Measurements from ENCODE around the gene THSD7B. TPM values are rescaled to one million over a fixed set of nuclear protein-coding genes. Genes with fewer than 3 reads are reported as not detected.

The THSD7B gene
- total and polyA plus RNA-seq, 2 experiments from 2014 or later: 0.86 to 3.8 TPM

DNA sequence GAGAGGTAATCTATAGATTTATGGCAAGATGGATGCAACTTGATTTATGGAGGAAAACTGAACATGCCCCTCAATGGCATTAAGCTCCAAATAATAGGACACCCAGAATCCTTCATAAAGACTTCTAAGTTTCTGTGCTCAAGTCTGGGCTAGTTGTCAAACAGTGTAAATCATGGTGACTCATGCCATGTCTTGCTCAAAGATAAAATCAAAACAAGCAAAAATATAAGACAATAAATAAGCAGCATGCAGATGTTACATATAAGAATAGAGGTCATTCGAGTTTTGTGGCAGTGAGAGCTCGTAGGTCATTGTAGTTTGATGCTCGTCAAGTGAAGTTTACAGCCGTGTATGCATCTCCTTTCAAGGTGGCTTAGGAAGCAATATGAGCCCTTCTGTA, 403.2 kb downstream of the THSD7B start (continued):
- TF ChIP-seq, protein P1, sequence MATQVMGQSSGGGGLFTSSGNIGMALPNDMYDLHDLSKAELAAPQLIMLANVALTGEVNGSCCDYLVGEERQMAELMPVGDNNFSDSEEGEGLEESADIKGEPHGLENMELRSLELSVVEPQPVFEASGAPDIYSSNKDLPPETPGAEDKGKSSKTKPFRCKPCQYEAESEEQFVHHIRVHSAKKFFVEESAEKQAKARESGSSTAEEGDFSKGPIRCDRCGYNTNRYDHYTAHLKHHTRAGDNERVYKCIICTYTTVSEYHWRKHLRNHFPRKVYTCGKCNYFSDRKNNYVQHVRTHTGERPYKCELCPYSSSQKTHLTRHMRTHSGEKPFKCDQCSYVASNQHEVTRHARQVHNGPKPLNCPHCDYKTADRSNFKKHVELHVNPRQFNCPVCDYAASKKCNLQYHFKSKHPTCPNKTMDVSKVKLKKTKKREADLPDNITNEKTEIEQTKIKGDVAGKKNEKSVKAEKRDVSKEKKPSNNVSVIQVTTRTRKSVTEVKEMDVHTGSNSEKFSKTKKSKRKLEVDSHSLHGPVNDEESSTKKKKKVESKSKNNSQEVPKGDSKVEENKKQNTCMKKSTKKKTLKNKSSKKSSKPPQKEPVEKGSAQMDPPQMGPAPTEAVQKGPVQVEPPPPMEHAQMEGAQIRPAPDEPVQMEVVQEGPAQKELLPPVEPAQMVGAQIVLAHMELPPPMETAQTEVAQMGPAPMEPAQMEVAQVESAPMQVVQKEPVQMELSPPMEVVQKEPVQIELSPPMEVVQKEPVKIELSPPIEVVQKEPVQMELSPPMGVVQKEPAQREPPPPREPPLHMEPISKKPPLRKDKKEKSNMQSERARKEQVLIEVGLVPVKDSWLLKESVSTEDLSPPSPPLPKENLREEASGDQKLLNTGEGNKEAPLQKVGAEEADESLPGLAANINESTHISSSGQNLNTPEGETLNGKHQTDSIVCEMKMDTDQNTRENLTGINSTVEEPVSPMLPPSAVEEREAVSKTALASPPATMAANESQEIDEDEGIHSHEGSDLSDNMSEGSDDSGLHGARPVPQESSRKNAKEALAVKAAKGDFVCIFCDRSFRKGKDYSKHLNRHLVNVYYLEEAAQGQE (IDR thresholded peaks at IDR 0.05; ENCODE audit: unreplicated experiment): no peak
- TF ChIP-seq POLR2AphosphoS5 (IDR thresholded peaks at IDR 0.05; ENCODE audit: low read depth): no peak
- no peak for TF ChIP-seq EZH2 (IDR thresholded peaks at IDR 0.05; ENCODE audit: low read depth, unreplicated experiment)
- no peak for TF ChIP-seq NANOG (IDR thresholded peaks at IDR 0.05; ENCODE audit: borderline replicate concordance)
- TF ChIP-seq, protein P2, sequence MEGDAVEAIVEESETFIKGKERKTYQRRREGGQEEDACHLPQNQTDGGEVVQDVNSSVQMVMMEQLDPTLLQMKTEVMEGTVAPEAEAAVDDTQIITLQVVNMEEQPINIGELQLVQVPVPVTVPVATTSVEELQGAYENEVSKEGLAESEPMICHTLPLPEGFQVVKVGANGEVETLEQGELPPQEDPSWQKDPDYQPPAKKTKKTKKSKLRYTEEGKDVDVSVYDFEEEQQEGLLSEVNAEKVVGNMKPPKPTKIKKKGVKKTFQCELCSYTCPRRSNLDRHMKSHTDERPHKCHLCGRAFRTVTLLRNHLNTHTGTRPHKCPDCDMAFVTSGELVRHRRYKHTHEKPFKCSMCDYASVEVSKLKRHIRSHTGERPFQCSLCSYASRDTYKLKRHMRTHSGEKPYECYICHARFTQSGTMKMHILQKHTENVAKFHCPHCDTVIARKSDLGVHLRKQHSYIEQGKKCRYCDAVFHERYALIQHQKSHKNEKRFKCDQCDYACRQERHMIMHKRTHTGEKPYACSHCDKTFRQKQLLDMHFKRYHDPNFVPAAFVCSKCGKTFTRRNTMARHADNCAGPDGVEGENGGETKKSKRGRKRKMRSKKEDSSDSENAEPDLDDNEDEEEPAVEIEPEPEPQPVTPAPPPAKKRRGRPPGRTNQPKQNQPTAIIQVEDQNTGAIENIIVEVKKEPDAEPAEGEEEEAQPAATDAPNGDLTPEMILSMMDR (conservative IDR thresholded peaks at IDR 0.05; ENCODE audit: low read depth in 2 of 2): no peak
- no peak for TF ChIP-seq ZNF114 (CRISPR knock-in tag; IDR thresholded peaks at IDR 0.05)
- no peak for TF ChIP-seq CREB1 (CRISPR knock-in tag; IDR thresholded peaks at IDR 0.05; ENCODE audit: low read depth)

DNA sequence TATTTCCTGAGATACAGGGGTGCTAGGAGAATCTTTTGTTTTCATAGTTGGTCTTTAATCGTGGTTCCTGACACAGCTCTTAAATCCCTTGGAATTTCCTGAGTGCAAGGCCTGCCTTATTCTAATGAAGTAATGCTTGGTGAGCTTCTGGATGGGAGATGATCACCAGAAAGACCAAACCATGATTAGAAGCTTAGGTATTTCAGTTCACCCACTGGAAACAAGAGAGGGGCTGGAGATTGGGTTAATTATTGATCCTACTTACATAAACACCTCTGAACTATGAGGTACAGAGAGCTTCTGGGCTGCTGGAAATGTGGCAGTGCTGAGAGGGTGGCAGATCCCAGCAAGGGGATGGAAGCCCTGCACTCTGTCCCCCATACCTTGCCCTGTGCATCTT, 406.8 kb downstream of the THSD7B start:
- Histone ChIP-seq H3F3A (replicated peaks; ENCODE audit: low read depth) (no peaks in the 10 kb centered on the region), H3K27me3 (ENCODE audit: insufficient read depth) (no peaks in the 10 kb centered on the region), H3K27ac (ENCODE audit: low read depth) (no peak overlapping the region), H3K4me3 (no peak overlapping the region), H3K79me2 (replicated peaks; ENCODE audit: insufficient read depth) (no peaks in the 10 kb centered on the region), H3K36me3 (ENCODE audit: insufficient read depth) (no peaks in the 10 kb centered on the region), H3K4me2 (no peak overlapping the region), H3K9me2 (ENCODE audit: insufficient read depth) (no peaks in the 10 kb centered on the region; the same call in 1 of the 2 replicates), H3K4me1 (ENCODE audit: insufficient read depth) (peaks cover 7% of the 10 kb centered on the region), H2AFZ (no peak overlapping the region), H4K20me1 (replicated peaks; ENCODE audit: insufficient read depth) (no peaks in the 10 kb centered on the region)
- ATAC-seq: no peak
- H3K4me1 Mint-ChIP-seq: peaks cover 3% of the 10 kb centered on the region; the same call in 2 of the 3 replicates
- no peaks in the 10 kb centered on the region for H3K36me3 Mint-ChIP-seq (ENCODE audit: low read depth)
- no peak overlapping the region for H3K4me3 Mint-ChIP-seq
- no peak overlapping the region for H3K27ac Mint-ChIP-seq
- H3K27me3 Mint-ChIP-seq (ENCODE audit: insufficient read depth, low read depth, poor library complexity): peaks cover 1% of the 10 kb centered on the region
- no peak for DNase-seq (ENCODE audit: low spot score)
- no peaks in the 10 kb centered on the region for H3K9me3 Mint-ChIP-seq
- TF ChIP-seq EZH2 (IDR thresholded peaks at IDR 0.05; ENCODE audit: low read depth, unreplicated experiment) (no peak), NANOG (IDR thresholded peaks at IDR 0.05; ENCODE audit: borderline replicate concordance) (no peak), POLR2AphosphoS5 (IDR thresholded peaks at IDR 0.05; ENCODE audit: low read depth) (no peak), ZNF331 (CRISPR knock-in tag; IDR thresholded peaks at IDR 0.05; ENCODE audit: low read depth) (no peak), STAT1 (IDR thresholded peaks at IDR 0.05; ENCODE audit: unreplicated experiment) (no peak), EZH2phosphoT487 (IDR thresholded peaks at IDR 0.05; ENCODE audit: unreplicated experiment) (no peak), JUNB (IDR thresholded peaks at IDR 0.05; ENCODE audit: unreplicated experiment) (no peak), ZNF114 (CRISPR knock-in tag; IDR thresholded peaks at IDR 0.05) (no peak)
- TF ChIP-seq, protein P3, sequence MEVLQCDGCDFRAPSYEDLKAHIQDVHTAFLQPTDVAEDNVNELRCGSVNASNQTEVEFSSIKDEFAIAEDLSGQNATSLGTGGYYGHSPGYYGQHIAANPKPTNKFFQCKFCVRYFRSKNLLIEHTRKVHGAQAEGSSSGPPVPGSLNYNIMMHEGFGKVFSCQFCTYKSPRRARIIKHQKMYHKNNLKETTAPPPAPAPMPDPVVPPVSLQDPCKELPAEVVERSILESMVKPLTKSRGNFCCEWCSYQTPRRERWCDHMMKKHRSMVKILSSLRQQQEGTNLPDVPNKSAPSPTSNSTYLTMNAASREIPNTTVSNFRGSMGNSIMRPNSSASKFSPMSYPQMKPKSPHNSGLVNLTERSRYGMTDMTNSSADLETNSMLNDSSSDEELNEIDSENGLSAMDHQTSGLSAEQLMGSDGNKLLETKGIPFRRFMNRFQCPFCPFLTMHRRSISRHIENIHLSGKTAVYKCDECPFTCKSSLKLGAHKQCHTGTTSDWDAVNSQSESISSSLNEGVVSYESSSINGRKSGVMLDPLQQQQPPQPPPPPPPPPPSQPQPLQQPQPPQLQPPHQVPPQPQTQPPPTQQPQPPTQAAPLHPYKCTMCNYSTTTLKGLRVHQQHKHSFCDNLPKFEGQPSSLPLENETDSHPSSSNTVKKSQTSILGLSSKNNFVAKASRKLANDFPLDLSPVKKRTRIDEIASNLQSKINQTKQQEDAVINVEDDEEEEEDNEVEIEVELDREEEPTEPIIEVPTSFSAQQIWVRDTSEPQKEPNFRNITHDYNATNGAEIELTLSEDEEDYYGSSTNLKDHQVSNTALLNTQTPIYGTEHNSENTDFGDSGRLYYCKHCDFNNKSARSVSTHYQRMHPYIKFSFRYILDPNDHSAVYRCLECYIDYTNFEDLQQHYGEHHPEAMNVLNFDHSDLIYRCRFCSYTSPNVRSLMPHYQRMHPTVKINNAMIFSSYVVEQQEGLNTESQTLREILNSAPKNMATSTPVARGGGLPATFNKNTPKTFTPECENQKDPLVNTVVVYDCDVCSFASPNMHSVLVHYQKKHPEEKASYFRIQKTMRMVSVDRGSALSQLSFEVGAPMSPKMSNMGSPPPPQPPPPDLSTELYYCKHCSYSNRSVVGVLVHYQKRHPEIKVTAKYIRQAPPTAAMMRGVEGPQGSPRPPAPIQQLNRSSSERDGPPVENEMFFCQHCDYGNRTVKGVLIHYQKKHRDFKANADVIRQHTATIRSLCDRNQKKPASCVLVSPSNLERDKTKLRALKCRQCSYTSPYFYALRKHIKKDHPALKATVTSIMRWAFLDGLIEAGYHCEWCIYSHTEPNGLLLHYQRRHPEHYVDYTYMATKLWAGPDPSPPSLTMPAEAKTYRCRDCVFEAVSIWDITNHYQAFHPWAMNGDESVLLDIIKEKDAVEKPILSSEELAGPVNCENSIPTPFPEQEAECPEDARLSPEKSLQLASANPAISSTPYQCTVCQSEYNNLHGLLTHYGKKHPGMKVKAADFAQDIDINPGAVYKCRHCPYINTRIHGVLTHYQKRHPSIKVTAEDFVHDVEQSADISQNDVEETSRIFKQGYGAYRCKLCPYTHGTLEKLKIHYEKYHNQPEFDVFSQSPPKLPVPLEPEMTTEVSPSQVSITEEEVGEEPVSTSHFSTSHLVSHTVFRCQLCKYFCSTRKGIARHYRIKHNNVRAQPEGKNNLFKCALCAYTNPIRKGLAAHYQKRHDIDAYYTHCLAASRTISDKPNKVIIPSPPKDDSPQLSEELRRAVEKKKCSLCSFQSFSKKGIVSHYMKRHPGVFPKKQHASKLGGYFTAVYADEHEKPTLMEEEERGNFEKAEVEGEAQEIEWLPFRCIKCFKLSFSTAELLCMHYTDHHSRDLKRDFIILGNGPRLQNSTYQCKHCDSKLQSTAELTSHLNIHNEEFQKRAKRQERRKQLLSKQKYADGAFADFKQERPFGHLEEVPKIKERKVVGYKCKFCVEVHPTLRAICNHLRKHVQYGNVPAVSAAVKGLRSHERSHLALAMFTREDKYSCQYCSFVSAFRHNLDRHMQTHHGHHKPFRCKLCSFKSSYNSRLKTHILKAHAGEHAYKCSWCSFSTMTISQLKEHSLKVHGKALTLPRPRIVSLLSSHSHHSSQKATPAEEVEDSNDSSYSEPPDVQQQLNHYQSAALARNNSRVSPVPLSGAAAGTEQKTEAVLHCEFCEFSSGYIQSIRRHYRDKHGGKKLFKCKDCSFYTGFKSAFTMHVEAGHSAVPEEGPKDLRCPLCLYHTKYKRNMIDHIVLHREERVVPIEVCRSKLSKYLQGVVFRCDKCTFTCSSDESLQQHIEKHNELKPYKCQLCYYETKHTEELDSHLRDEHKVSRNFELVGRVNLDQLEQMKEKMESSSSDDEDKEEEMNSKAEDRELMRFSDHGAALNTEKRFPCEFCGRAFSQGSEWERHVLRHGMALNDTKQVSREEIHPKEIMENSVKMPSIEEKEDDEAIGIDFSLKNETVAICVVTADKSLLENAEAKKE (CRISPR knock-in tag; IDR thresholded peaks at IDR 0.05): no peak
- TF ChIP-seq, protein P4, sequence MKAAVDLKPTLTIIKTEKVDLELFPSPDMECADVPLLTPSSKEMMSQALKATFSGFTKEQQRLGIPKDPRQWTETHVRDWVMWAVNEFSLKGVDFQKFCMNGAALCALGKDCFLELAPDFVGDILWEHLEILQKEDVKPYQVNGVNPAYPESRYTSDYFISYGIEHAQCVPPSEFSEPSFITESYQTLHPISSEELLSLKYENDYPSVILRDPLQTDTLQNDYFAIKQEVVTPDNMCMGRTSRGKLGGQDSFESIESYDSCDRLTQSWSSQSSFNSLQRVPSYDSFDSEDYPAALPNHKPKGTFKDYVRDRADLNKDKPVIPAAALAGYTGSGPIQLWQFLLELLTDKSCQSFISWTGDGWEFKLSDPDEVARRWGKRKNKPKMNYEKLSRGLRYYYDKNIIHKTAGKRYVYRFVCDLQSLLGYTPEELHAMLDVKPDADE (IDR thresholded peaks at IDR 0.05): no peak
